GM18517 (cell line): ENCODE data around the gene AVPI1.
"Not testable (repeated sequence)": the region's sequence is repeated elsewhere in the genome, so short reads cannot be mapped to it uniquely, and the experiment has no call there.

Source experiments
- ATAC-seq: cut with Tn5 transposase; IDR thresholded peaks from one replicate; pipeline ENCODE4 v1.9.1; 2021; ENCODE audit warnings: mild to moderate bottlenecking, moderate library complexity; ENCODE audit not compliant: unreplicated experiment

The AVPI1 gene

GRCh38 chr10:97642471-97643159 lies 44.4 kb downstream of the AVPI1 start:
- not testable (repeated sequence) for ATAC-seq

- peak; percentile 24 for ATAC-seq
These were observed 45.9 kb downstream of the AVPI1 start for GRCh38 chr10:97640868-97641811.

DNA sequence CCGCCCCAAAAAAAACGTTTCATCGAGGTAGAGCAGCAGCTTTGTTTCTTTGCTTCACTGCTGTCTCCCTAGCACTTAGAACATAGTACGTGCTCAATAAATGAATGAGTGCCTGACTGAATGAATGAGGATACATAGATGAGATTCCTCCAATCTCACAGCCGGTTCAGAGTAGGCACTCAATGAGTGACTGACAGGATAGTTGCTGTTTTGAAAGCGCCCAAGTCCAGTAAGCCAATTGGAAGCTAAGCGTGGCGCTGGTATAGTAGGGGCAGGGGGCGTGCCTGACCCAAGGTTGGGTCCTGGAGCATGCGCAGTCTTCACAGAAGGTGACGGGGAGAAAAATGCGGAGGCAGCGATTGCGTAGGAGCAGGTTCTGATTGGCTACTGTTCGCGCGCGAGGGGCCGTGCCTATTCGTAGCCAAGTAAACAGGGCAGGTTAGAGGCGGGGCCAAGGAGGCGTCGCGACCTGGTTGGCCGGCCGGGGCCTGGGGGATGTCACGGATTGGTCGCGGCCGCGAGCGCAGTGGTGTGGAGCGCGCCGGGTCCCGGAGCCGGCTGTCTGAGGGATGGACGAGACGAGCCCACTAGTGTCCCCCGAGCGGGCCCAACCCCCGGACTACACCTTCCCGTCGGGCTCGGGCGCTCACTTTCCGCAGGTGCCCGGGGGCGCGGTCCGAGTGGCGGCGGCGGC lies 46.7 kb downstream of the AVPI1 start, which contains the start of gene PI4K2A:
Gene PI4K2A (plus strand): TSS at position 498 of the 694 bp plus-strand sequence. CDS start 72 bp downstream, at position 570.
- peak; percentile 97 for ATAC-seq

DNA sequence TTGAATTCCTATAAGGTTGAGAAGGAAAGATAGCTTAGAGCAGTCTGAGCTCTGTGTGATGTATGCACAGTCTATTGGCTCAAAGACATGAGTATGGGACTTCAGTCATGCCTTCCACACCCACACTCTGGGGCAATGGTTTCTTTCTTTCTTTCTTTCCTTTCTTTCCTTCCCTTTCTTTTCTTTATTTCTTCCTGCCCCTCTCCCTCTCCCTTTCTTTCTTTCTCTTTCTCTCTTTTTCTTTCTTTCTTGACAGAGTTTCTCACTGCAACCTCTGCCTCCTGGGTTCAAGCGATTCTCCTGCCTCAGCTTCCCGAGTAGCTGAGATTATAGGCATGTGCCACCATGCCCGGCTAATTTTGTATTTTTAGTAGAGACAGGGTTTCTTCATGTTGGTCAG lies 48.0 kb downstream of the AVPI1 start:
- not testable (repeated sequence) for ATAC-seq

DNA sequence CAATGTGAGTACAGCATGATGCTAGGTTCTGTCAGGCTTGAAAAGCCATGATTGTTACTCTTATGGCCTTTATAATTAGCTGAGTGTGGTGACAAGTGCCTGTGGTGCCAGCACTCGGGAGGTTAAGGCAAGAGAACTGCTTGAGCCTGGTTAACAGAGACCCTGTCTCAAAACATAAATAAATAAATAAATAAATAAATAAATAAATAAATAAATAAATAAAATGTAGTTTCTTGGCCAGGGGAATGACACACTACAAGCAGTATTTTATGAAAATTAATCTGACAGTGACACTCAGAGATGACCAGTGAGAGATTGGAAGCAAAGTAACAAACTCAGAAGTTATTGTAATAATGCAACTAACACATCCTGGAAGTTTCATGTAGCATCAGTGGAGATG lies 51.5 kb downstream of the AVPI1 start:
- ATAC-seq: no peak

- ATAC-seq: no peak
These were observed 53.1 kb downstream of the AVPI1 start for GRCh38 chr10:97633921-97634320.

DNA sequence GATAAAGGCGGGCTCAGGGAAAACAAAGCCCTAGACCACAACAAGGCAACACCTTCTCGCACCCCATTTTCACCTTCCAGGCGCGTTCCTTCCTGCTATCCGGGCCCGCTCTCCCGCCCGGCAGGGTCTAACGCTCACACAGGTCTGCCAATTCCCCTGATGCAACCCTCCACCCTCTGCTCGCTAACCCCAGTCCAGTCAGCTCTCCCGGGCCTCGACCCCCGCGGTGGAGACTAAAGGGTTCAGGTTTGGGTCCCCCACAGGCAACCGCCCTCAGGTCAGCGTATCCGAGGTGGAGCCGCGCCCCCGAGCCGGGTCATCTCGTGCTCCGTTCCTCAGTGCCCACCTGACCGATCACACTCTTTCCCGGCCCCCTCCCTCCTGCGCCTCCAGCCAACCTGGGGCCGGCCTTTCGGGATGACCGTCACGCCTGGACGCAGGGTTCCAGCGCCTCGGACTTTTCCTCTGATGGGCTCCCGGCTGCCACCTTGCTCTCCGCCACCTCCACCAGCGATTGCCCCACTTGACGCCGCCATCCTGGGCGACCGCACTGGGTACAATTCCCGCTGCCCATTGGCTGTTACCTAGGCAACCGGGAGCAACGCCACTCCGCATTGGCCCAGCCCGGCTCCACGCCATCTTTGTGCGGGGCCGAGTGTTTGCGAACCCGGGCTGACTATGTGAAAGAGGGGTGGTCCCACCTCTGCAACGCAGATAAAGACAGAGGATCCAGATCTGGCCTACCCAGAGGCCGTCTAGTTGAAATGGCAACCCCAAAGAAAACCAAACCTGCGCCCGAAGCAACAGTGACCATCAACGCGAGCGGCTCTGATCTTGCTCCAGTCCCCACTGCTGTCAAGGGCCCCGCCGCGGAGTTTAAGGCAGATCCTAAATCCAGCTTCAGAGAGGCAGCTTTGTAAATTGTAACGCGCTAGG lies 53.8 kb downstream of the AVPI1 start, which contains the start of gene MORN4:
Gene MORN4 (minus strand): TSS at position 552 of the 936 bp plus-strand sequence. CDS start 13,847 bp downstream, outside the sequence.
- peak; percentile 95 for ATAC-seq

- no peak for ATAC-seq
These were observed 55.9 kb downstream of the AVPI1 start for GRCh38 chr10:97631098-97631497.

DNA sequence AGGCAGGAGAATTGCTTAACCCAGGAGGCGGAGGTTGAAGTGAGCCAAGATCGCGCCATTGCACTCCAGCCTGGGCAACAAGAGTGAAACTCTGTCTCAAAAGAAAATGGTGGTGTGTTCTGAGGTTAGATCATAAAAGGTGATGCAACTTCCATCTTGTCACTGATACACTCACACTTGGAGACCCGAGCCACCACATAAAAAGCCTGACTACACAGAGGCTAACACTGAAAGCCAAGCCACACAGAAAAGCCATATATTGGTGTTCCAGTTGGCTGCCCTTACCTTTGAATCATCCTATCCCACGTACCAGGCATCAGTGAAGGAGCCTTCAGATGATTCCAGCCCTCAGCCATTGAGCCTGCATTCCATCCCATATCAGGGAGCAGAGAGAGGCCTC lies 57.8 kb downstream of the AVPI1 start:
- ATAC-seq: no peak

- ATAC-seq: no peak
These were observed 58.8 kb downstream of the AVPI1 start for GRCh38 chr10:97628228-97628627.

DNA sequence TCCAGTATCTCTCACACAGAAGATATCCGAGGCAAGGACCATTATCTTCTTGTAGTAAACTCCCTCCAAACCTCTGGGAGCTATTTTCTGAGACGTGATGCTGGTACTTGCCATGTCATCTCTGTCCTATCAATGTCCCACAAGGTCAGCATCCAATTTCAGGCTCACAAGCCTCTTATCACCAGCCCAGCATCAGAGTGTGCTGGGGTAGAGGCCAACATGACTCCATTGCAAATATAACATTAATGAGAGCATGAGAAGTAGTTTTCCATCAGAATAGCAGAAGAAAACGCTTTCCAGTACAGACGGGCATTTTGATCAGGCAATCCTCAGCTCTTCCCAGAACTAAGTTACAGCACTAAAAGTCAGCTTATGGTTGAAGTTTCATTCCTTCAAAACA lies 59.3 kb downstream of the AVPI1 start:
- ATAC-seq: no peak
